GM18858 (cell line): ENCODE results near the gene DTNA.

Experiments
- ATAC-seq: cut with Tn5 transposase; IDR thresholded peaks from one replicate; pipeline ENCODE4 v1.9.1; 2021; ENCODE audit not compliant: unreplicated experiment

The DTNA gene

DNA sequence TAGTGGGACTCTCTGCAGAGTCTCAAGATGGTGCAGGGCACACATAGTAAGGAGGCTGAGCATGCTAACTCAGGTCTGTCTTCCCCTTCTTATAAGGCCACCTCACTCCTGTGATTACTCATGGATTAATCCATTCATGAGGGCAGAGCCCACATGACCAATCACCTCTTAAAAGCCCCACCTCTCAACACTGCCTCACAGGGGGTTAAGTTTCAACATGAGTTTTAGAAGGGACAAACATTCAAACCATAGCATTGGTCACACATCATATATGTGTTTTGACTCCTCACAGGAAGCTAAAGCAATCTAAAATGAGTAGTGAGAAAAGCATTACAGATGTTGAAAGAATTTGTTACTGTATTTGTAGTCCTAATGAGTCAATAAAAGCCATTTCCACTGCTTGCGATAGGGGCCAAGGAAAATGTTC lies 57.5 kb downstream of the DTNA start:
- peak; percentile 84 for ATAC-seq

DNA sequence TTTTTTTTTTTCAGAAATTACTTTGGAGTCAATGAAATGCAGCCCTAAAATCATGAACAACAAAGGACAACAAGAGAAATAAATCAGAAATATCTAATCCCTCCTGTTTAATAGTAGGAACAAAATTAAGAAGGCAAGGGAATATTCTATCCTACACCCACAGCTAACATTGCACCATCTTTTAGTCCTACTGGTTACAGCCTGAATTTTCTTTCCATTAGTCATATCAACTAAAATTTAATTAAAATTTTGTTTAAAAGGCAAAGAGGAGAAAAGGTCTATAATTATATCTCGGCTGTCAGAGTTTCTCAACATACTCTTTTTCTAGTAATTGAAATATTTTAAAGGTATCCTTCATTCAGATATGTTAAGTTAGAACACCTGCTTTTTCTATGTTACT lies 61.9 kb downstream of the DTNA start:
- no peak for ATAC-seq

GRCh38 chr18:34772887-34773286 lies 62.8 kb downstream of the DTNA start:
- no peak for ATAC-seq

- no peak for ATAC-seq
Measured at GRCh38 chr18:34773378-34773777, 63.3 kb downstream of the DTNA start.

- ATAC-seq, result no peak
Measured at GRCh38 chr18:34773961-34774766, 64.1 kb downstream of the DTNA start.

- no peak for ATAC-seq
Measured at GRCh38 chr18:34775461-34775860, 65.4 kb downstream of the DTNA start.

DNA sequence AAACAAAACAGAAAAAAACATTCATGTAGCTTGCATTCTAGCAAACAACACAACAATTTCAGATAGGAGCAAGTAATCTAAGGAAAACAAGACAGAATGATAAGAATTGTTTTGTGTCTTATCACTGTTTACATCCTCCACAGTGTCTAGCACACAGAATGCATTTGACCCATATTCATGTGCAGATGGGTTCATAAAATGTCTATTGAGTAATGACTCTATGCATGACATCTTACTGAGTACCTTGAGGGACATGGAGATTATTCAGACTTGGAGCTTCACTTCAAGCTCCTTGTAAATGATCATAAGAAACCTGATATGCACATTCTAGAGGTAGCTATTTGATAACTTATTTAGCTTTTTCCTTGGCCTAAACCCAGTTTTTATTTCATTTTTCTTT lies 69.0 kb downstream of the DTNA start:
- ATAC-seq, result no peak

DNA sequence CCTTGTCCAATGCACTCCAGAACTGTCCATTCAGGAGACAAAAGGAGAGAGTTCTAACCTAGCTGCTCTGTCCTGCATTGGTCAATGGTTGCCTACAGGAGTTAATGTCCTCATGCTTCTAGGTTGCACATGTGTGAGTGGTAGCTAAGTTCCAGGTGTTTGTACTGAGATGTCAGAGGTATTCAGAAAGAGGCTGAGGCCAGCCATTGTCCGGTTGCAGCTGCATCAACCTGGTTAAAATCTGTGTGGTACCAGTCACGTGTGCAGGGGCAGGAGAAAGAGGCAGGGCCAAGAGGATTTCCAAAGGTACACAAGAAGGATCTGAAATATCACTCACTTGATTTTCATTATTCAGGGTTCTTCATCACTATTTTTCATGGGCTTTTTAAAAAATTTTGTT lies 70.8 kb downstream of the DTNA start:
- ATAC-seq, result no peak

DNA sequence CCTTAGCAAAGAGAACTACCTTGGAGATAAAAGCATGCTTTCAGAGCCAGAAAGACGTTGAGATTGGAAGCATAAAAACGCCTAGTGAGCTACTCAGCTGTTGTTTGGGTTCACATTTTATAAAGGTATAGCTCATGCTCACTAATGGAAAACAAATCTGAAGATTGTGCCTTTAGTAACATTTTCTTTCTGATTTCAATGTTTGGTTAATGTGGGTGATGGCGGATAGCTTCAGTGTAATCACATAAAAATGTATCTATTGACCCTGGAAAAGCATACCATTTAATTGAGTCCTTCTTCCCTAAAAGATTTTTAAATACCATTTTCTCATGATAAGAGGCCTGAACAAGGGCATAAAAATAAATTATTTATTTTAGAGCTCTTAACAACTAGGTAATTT lies 73.4 kb downstream of the DTNA start:
- ATAC-seq, result no peak

DNA sequence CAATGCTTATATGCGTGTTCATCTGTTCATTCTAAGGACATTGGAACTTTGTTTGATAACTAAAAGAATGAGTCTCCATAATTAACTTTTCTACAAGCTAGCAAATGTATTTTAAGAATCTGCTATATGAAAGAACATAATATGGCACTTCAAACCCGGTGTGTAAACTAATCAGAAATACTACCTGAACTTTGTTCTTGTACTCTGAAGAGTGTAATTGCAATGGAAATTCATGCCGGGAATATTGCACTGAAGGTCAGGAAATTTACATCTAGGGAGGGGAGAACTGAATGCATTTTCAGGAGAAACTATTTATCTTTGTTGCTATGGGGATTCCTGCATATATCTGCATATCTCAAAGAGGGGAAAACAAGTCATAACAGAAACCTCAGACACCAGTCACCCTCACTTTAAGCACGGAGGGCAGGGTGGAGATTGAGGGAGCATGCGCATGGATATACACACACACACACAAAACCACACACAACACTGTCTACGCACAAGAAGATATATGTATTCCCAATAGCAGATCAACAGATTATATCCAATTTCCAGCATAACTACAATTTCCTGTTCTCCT lies 76.2 kb downstream of the DTNA start:
- no peak for ATAC-seq

GRCh38 chr18:34787931-34788532 lies 77.9 kb downstream of the DTNA start:
- ATAC-seq, result peak; percentile 75

DNA sequence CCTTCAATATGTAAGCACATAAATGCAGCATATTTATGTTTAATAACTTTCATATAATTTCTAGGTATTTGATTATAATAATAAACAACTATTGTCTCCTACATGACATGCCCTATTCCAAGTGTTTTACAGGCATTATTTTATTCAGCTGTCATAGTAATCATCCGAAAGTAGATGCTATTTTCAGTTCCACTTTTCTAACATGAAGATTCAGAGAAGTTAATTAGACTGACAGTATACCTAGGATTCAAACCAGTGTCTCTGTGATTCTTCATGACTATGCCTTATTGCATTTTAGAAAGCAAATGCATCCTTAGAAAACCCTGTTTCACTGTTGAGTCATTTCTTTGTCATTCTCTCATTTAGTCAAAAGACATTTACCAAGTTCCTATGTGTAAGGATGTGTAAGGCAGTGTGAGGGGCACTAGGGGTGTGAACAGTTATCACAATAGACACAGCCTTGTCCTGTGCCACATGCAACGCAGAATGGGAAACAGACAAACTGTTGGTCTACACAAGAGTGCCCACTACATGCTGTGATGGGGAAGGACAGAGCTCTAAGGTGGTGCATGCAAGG lies 79.8 kb downstream of the DTNA start:
- peak; percentile 40 for ATAC-seq

GRCh38 chr18:34794348-34794747 lies 84.2 kb downstream of the DTNA start:
- ATAC-seq, result no peak

DNA sequence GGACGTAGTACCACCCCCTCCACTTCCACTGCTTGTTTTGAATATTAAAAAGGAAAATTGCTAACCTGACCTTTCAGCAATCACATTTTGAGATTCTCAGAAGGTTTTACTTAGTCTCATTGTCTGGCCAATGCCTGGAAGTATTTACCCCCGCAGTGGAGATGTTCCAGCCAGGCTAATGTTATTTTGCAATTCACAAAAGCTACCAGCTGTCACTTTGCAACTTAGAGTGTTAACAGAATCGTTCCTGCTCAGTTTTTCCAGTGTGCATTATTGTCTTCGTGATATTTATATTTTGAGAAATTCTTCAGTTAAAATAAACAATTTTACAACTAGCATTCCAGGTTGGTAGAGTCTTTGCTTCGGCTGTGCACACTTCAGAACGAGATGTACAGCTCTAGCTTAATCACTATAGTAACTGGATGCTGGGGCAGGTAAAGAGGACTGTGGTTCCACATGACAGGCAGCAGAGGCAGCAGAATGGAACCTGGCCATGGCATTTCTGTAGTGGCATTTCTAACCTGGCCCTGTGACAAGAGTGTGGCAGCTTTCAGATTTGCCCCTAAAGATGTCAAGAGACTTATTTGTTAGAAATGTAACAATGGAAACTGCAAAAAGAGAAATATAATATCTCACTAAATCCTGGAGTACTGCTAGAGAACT lies 85.1 kb downstream of the DTNA start:
- ATAC-seq, result no peak

DNA sequence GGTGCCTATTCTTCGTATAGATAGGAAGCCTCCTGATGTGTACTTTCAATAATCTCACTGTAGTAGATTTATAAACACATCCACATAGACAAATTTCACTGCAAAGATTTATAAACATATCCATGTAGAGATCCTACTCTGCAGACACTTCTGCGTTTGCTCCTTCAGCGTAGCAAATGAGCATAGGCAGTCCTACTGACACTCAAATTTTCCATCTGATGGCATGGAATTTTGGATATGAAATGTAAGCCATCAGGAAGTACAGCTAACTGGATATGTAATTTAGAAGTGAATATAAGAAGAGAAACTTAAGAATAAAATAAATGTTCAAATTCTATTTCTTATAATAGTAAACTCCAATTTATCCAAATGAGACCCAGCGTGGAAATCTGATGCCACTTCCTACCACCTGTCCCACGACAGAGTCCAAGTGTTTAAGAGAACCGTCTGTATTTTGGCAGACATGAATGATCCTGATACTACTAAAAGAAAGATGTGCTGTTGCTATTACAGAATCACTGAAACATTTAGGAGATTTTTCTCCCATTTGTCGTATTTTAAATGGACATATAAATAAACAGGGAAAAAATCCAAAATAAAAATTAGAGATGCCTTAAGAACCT lies 86.0 kb downstream of the DTNA start:
- no peak for ATAC-seq

DNA sequence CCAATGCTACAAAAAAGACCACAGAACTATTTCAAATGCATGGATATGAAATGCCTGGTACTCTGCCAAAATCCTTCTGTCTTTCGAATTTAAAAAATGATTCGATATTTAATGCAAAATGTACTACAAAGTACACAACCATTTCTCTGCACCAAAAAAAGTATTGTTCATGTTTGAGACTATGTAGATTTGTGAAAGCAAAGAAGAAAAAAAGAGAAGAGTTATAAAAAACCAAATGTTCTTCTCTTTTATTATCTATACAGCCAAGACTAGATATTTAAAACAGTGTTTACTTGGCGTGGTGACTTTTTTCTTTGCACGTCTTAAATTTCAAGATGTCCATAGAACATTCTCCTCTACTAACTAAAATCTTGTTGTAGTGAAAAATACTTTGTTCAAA lies 89.2 kb downstream of the DTNA start:
- ATAC-seq, result no peak

DNA sequence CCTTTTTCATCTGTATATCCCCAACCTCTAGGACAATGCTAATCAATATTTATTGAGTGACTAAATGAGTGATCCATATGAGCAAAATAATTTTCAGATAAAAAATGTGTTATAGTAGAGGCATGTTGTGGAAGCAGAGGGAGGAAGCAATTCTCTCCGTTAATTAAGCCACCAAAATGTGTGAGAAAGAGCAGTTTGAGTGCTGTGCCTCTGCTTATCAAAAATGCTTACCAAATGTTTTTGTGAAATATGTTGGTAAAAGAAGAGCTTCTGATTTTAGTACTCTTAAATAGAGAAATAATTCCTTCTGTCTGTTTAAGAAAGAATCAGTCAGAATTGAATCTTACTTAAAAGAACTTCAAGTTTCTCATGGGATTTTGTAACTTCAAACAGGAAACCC lies 90.3 kb downstream of the DTNA start:
- no peak for ATAC-seq

GRCh38 chr18:34801774-34802173 lies 91.7 kb downstream of the DTNA start:
- ATAC-seq, result no peak

GRCh38 chr18:34802959-34803358 lies 92.9 kb downstream of the DTNA start:
- ATAC-seq, result no peak

DNA sequence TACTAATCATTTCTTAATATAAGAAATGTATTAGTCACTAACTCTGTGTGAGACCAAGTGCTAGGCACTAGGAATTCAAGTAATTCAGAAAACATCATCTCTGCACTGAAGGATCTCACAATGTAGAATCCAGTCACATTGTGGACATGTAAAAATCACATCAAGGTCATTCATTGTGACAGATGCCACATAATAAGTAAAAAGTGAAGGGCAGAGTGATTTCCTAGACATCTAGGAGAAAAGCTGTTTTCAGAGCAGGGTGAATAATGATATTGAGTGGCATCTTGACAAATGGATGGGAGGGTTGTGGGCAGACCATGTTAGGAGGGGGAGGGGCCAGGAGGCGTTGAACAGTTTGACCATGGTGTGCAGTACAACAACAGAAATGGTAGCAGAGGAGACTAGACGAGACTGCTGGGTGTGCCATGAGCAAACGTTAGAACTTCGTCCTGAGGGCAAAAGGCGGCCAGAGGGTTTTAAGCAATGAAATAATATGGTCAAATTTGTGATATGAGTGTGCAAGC lies 93.8 kb downstream of the DTNA start:
- ATAC-seq, result no peak
